GM18868 (cell line): ENCODE results near the gene TUBGCP2.
A peak's percentile ranks its signal among the peaks of the same experiment; 100 is the strongest.

Source experiments
- ATAC-seq: cut with Tn5 transposase; IDR thresholded peaks from one replicate; pipeline ENCODE4 v1.9.1; 2021; ENCODE audit warnings: mild to moderate bottlenecking, moderate library complexity; ENCODE audit not compliant: unreplicated experiment

TUBGCP2 gene

GRCh38 chr10:133281628-133282372 lies 26.9 kb downstream of the TUBGCP2 start:
- ATAC-seq: no peak

GRCh38 chr10:133281084-133281483 lies 27.6 kb downstream of the TUBGCP2 start:
- no peak for ATAC-seq

GRCh38 chr10:133280391-133281059 lies 28.1 kb downstream of the TUBGCP2 start:
- no peak for ATAC-seq

- no peak for ATAC-seq
Measured at GRCh38 chr10:133279326-133280226, 29.1 kb downstream of the TUBGCP2 start.

- ATAC-seq: peak; percentile 35
Measured at GRCh38 chr10:133278577-133279265, 30.0 kb downstream of the TUBGCP2 start.

DNA sequence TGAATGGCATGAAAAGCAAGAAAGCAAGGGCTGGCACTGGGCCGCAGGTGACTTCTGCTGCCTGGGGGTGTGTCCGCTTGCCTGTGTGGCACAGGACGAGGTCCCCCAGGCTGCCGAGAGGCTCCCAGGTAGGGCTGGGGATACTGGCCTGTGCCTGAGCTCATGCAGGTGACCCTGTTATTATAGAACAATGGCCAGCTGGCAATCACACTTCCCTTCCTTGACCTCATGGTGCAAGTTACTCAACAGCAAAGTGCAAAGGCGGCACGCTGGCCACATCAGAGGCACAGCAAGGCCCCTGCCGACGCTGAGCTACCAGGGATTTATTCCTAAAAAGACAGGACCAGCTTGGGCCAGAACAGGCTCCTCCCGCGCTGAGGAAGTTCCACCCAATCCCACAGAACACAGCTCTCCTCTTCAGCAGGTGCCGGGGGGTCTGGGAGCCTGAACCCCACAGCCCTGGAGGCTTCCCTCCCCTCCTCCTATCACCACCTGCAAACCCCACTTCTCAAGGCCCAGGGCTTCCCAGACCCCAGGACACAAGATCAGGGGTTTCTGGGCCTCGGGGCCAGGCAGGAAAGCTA lies 30.6 kb downstream of the TUBGCP2 start:
- ATAC-seq: no peak

GRCh38 chr10:133277277-133277992 lies 31.2 kb downstream of the TUBGCP2 start:
- ATAC-seq: no peak

DNA sequence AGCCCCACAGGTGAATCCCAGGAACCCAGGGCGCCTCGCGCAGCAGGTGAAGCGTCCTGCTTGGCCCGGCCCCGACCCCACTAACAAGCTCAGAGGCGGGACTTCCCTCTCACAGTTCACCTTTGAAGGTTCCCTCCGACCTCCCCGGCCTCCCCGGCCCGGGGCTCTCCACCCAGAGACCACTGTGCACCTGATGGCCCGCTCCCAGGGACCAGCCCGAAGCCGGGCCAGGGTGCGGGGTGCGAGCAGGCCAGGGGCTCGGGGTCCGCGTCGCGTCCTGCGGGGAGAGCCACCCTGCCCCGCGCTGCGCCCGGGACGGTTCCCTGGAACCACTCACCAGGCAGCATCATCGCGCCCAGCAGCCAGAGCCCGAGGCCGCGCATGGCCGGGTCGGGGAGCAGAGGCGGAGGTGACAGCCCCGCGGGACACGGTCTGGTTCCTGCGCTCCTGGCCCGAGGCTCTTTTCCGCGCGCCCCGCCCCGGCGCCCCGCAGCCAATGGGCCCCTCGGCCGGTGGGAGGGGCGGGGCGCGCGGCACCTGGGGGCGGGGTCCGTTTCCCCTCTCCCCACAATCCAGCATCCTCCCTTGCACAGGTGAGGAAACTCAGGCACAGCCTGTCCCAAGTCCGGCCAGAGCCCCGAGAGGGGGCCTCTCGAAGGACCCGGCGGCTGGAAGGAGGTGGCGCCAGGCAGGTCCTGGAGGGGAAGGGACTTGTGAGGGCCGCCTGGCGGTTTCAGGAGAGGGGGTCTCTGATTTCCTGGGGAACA lies 32.1 kb downstream of the TUBGCP2 start, which contains the start of gene ADAM8:
TSS of gene ADAM8 (minus strand) at position 434 of the 767 bp plus-strand sequence. CDS start at position 383, 51 bp downstream.
- peak; percentile 50 for ATAC-seq

- ATAC-seq: no peak
Measured at GRCh38 chr10:133276100-133276434, 32.6 kb downstream of the TUBGCP2 start.

- ATAC-seq: peak; percentile 34
Measured at GRCh38 chr10:133275684-133276092, 33.0 kb downstream of the TUBGCP2 start.

DNA sequence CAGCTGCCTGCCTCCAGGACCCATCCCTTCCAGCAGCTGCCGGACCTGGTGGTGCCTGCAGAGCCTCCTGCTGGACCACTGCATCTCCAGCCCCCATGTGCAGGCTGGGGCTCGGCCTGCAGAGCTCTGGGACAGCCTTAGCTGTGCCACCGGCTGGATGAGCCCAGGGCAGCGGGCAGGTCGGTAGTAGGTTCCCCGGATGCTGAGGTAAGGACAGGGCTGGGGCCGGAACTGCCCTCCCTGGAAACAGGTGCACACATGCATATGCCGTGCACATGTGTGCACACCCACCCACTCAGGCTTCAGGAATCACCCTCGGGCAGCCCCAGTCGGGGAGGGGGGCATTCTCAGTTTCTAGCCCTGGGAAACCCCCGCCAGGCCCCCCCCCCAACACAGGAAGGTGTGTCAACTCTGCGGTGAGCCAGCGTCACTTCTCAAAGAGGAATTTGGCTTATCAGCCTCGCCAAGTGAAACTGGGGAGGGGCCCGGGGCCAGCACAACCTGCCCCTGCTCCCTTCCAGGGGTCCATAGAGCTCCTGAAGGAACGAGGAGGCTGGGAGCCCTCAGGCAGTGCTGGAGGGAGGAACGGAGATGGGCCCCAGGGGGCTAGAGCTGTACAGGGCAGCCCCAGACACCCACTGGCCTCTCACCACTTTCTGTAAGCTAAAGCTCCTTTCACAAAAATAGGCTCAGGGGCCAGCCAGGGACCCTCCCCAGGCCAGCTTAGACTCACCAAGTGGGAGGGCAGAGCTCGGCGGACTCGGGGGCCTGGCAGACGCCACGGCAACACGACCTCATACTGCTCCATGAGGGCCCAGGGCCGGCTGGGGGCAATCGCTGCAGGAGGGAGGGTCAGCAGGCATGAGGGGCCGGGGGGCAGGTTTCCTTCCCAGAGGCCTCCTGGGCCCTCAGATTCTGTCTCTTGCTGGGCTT lies 33.7 kb downstream of the TUBGCP2 start:
- ATAC-seq: peak; percentile 53

DNA sequence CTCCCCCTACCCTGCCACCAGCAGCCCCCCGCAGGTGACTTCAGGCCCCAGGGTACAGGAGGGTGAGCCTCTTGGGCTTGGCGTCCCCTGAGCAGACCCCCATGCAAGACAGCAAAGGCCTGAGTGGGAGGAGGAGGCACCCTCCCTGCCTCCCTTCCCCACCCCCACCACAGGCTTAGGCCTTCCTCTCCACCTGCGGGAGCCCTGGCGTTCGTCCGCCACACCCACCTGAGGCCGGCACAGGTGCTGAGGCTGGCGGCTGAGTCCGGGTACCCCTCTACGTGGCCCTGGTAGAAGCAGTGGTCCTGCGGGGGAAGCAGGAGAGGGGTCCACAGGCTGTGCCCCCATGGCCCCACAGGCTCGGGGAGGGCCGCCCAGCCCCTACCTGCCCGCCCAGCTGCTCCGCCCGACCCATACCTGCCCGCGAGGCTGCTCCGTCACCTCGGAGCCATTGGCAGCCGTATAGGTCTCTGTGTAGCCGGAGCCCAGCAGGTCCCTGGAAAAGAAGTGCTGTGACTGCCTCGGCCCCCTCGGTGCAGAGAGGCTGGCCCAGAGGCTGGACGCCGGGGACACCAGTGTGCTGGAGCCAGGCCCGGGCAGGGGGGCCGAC lies 35.0 kb downstream of the TUBGCP2 start:
- no peak for ATAC-seq

DNA sequence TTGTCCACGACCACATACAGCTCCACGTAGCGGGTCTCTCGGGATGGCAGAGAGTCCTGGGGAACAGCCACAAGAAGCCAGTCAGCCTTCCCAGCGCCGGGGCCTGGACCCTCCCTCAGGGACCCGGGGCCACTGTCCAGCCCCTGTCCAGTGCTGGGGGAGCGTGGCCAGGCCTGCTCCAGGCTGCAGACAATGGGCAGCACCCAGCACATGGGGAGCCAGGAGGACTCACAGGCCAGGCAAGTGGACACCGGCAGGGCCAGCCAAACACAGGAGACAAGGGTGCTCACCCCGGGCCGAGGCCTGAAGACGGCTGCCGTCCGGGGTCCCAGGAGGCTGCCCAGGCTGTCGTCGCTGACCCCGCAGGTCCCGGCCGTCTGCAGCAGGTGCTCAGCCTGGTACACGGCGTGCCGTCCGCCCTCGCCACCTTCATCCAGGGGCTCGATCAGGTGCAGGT lies 35.7 kb downstream of the TUBGCP2 start:
- no peak for ATAC-seq

DNA sequence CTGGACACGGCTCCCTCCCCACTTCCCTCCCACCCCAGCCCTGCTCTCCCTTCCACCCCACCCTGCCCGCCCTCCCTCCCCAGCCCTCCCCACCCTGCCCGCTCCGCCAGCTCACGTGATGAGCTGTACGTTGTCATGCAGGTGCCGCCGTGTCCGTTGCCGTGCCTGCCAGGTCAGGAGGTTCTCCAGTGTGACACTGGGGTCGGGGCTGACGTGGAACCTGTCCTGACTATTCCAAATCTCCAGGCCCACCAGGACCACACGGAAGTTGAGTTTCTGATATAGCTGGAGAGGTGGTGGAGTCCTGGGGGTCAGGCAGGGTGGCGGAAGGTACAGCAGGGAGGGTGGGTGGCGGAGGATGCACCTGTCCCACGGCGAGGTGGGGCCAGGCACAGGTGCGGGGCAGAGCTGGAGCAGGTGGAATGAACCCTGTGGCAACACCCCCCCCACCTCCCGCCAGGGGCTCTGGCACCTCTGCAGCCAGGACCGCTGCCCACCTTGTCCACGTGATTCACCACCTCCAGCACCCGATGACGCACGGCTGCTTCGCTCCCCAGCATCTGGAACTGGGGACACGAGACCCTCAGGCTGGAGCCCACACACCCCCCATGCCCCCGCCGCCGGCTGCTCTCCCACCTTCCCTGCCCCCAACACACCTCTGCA lies 36.2 kb downstream of the TUBGCP2 start:
- ATAC-seq: no peak

DNA sequence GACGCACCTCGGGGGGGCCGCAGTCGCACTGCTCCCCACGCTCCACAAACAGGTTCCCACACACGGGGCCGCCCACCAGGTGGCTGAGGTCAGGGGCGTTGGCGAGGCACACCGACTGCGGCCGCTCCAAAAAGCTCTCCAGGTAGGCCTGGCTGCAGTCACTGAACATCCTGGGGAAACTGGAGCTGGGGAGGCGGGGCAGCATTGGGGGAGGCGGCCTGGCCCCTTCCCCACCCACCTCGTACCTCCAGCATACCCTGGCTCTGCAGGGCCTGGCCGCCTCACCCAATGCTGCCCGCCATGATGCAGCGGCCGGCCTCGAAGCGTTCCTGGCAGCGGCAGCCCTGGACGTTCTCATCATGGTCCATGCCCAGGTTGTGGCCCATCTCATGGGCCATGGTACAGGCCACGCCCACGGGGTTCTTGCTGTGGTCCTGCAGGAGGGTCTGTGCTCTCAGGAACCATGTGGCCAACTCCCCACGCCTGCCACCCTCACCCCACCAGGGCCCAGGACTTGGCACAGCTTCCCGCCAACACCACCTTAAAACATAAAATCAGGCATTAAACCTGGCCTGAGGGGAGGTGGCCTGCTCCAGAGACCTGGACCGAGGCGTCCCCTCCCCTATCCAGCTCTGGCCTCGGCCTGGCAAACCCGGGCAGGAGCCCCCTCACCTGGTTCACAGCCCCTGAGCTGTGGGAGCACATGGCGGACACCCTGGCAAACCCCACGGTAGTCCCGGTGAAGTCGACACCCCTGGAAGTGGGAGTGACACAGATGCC lies 37.0 kb downstream of the TUBGCP2 start:
- no peak for ATAC-seq

- no peak for ATAC-seq
Measured at GRCh38 chr10:133270773-133271297, 37.8 kb downstream of the TUBGCP2 start.
